Kidney (tissue), 14 donors: ENCODE data around the gene CHST5. TPM values are rescaled to one million over a fixed set of nuclear protein-coding genes. Genes with fewer than 3 reads are reported as not detected.

Source experiments
- DNase-seq, 5 donors: peaks; one replicate each; pipeline ENCODE4 v3.0.0-alpha.2; 2013 to 2020
- FAIRE-seq: peaks from 2 replicates; lab custom pipeline; 2012; peaks lifted over from hg19 to GRCh38; lab: Jason Lieb, UNC
- H3K27ac ChIP-seq, 2 donors: one replicate each; pipeline ENCODE4 v1.7.0; 2013; ENCODE audit warnings: low read depth in 2 of 2, low read length in 2 of 2, inconsistent platforms in 1 of 2
- H3K27me3 ChIP-seq: one replicate; pipeline ENCODE4 v1.7.1; 2013; ENCODE audit warnings: low read length, inconsistent platforms; ENCODE audit not compliant: control insufficient read depth, insufficient read depth
- H3K36me3 ChIP-seq, 3 donors: one replicate each; pipeline versions ENCODE4 v1.7.0 to v1.7.1; 2013; ENCODE audit warnings: low read length in 3 of 3, control low read depth in 1 of 3, inconsistent platforms in 1 of 3; ENCODE audit not compliant: insufficient read depth in 3 of 3, control insufficient read depth in 2 of 3
- H3K4me1 ChIP-seq, 3 donors: one replicate each; pipeline versions ENCODE4 v1.7.0 to v1.7.1; 2013; ENCODE audit warnings: low read length in 3 of 3, inconsistent platforms in 1 of 3, low read depth in 1 of 3; ENCODE audit not compliant: control insufficient read depth in 2 of 3, insufficient read depth in 2 of 3
- H3K4me3 ChIP-seq, 3 donors: one replicate each; pipeline versions ENCODE4 v1.7.0 to v1.8.1; 2013; ENCODE audit warnings: low read length in 3 of 3, control low read depth in 1 of 3, inconsistent platforms in 1 of 3
- H3K9ac ChIP-seq, 3 donors: one replicate each; pipeline versions ENCODE4 v1.7.0 to v1.7.1; 2013; ENCODE audit warnings: low read length in 3 of 3, control low read depth in 1 of 3, inconsistent platforms in 1 of 3
- H3K9me3 ChIP-seq, 3 donors: one replicate each; pipeline versions ENCODE4 v1.7.0 to v1.7.1; 2013; ENCODE audit warnings: low read length in 3 of 3, control low read depth in 1 of 3, inconsistent platforms in 1 of 3; ENCODE audit not compliant: control insufficient read depth in 2 of 3, insufficient read depth in 1 of 3
- CTCF ChIP-seq: IDR thresholded peaks from 3 replicates; pipeline ENCODE4 v1.5.1; 2012; ENCODE audit warnings: mild to moderate bottlenecking, moderate library complexity, borderline replicate concordance; ENCODE audit not compliant: insufficient read depth; ENCODE audit errors: extremely low read depth
- intact Hi-C: fragments of 100-400 bp; cut with DNase I; formaldehyde crosslinking; loops from one replicate; pipeline ENCODE4 v1.11.1; 2022
- polyA plus RNA-seq: library from polyadenylated mRNA; stranded (reverse); fragments of 350-450 nt; fragmentation: Illumina TruSeq; extraction: RNeasy Lipid Tissue Mini Kit (QIAGEN cat#74804); gene quantifications from one replicate; pipeline ENCODE4 v1.2.3, GENCODE V29; 2014; ENCODE audit warnings: low read depth, low replicate concordance; ENCODE audit not compliant: insufficient read depth
- total RNA-seq: library from RNA; stranded (reverse); fragmentation: NEBNext Ultra II Directional; extraction: Animal tissue kit (Norgen Biotek cat#: 25700); gene quantifications from one replicate; pipeline ENCODE4 v1.2.1, GENCODE V29; 2021
- donor health status: control.
- donor health status: control.
- donor health status: control.
- donor health status: control.
- donor health status: control.
- donor health status: DM: yes; HTN: yes; CAD: no.
- donor health status: Normal renal cell carcinoma (clear cell type).

The CHST5 gene
- total and polyA plus RNA-seq, 2 donors from 2014 or later, result 0.13 to 0.28 TPM

GRCh38 chr16:75486676-75487313, 49.1 kb downstream of the CHST5 start:
- no peak for FAIRE-seq
- no peak for TF ChIP-seq CTCF

GRCh38 chr16:75486014-75486675, 49.8 kb downstream of the CHST5 start:
- H3K36me3 ChIP-seq, result no peaks in the 10 kb centered on the region
- H3K9me3 ChIP-seq, result no peaks in the 10 kb centered on the region
- H3K4me1 ChIP-seq, result no peaks in the 10 kb centered on the region
- DNase-seq (no peak), FAIRE-seq (no peak)
- no peak overlapping the region for H3K4me3 ChIP-seq
- intact Hi-C loops, result no loop called here
- no peak overlapping the region for H3K27ac ChIP-seq
- no peak for TF ChIP-seq CTCF
- no peak overlapping the region for H3K9ac ChIP-seq
- no peaks in the 10 kb centered on the region for H3K27me3 ChIP-seq

More at GRCh38 chr16:75486676-75487313, 49.1 kb downstream of the CHST5 start:
- no peak overlapping the region for H3K4me3 ChIP-seq
- no peak for DNase-seq
- H3K36me3 ChIP-seq, result no peaks in the 10 kb centered on the region
- H3K9ac ChIP-seq, result no peak overlapping the region
- intact Hi-C loops, result no loop called here
- no peaks in the 10 kb centered on the region for H3K4me1 ChIP-seq
- no peak overlapping the region for H3K27ac ChIP-seq
- H3K27me3 ChIP-seq, result no peaks in the 10 kb centered on the region
- no peaks in the 10 kb centered on the region for H3K9me3 ChIP-seq

- no peak overlapping the region for H3K27ac ChIP-seq
- FAIRE-seq (no peak), DNase-seq (no peak)
- H3K9ac ChIP-seq, result no peak overlapping the region
- H3K4me3 ChIP-seq, result no peak overlapping the region
- no peaks in the 10 kb centered on the region for H3K4me1 ChIP-seq
- H3K27me3 ChIP-seq, result no peaks in the 10 kb centered on the region
- no peaks in the 10 kb centered on the region for H3K36me3 ChIP-seq
- intact Hi-C loops, result no loop called here
- no peaks in the 10 kb centered on the region for H3K9me3 ChIP-seq
- no peak for TF ChIP-seq CTCF
Observed at GRCh38 chr16:75485230-75486013, 50.5 kb downstream of the CHST5 start.
